OCI-LY1 (cell line): ENCODE data around the gene RBM28.

ENCODE experiments used
- CTCF ChIP-seq: fragments of 200-600 bp; sonication (generic), shearing (Covaris generic); IDR thresholded peaks from 2 replicates; pipeline ENCODE4 v1.5.1; 2017; ENCODE audit warnings: mild to moderate bottlenecking, antibody characterized with exemption, low read length, moderate library complexity, mixed read lengths
- EZH2 ChIP-seq: fragments of 200-600 bp; sonication (generic), shearing (Covaris generic); IDR thresholded peaks from 2 replicates; pipeline ENCODE4 v1.8.0; 2017; ENCODE audit warnings: borderline replicate concordance, mixed run types, mild to moderate bottlenecking, antibody characterized with exemption, low read length, moderate library complexity, mixed read lengths

DNA sequence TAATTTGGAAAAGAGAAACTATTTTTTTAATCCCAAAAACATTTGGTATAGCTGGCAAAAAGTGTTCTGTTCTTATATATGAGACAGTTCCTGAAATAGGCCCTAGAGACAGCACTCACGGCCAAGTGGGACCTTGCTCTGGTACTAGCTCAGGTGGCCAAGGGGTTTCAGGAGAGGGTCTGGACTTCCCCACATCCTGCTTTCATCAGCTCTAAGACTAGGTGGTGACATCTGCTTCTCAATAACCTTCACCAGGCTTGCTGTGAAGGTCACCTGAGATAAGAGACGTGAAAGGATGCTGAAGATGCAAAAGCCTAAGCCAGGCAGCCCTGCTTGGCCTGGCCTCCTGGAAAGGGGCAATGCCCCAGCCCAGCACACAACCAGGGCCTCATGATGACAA is 40.6 kb downstream of the RBM28 start:
- no peak for TF ChIP-seq CTCF
- TF ChIP-seq EZH2: no peak
